Suprapubic skin (tissue), 4 donors: ENCODE data around the gene IGF2R. TPM values are rescaled to one million over a fixed set of nuclear protein-coding genes. Genes with fewer than 3 reads are reported as not detected.

Experiments used
- DNase-seq, 2 donors: peaks; one replicate each; pipeline ENCODE4 v3.0.0-alpha.2; 2019; ENCODE audit warnings: low spot score in 2 of 2
- H3K27ac ChIP-seq: fragments of 200-600 bp; sonication (generic); one replicate; pipeline ENCODE4 v1.5.1; 2019
- H3K27me3 ChIP-seq: fragments of 200-600 bp; sonication (generic); one replicate; pipeline ENCODE4 v1.5.1; 2019
- H3K36me3 ChIP-seq: fragments of 200-600 bp; sonication (generic); one replicate; pipeline ENCODE4 v1.5.1; 2019
- H3K4me1 ChIP-seq: fragments of 200-600 bp; sonication (generic); one replicate; pipeline ENCODE4 v1.5.1; 2019
- H3K4me3 ChIP-seq: fragments of 200-600 bp; sonication (generic); one replicate; pipeline ENCODE4 v1.5.1; 2019; ENCODE audit warnings: mild to moderate bottlenecking
- H3K9me3 ChIP-seq: fragments of 200-600 bp; sonication (generic); one replicate; pipeline ENCODE4 v1.5.1; 2019
- CTCF ChIP-seq, 2 donors: fragments of 200-600 bp in 1 of 2; fragments of 450-650 bp in 1 of 2; sonication (generic) in 1 of 2; IDR thresholded peaks; one replicate each; pipeline ENCODE4 v1.5.1; 2016 to 2019; ENCODE audit warnings: antibody characterized with exemption in 2 of 2, mild to moderate bottlenecking in 1 of 2, moderate library complexity in 1 of 2
- EP300 ChIP-seq: sonication (generic); formaldehyde crosslinking; IDR thresholded peaks from one replicate; pipeline ENCODE4 v1.6.1; 2017; ENCODE audit warnings: antibody characterized with exemption
- POLR2A ChIP-seq, 2 donors: fragments of 450-650 bp; IDR thresholded peaks; one replicate each; pipeline ENCODE4 v1.6.1; 2017; ENCODE audit warnings: antibody characterized with exemption in 2 of 2, mild to moderate bottlenecking in 2 of 2, moderate library complexity in 2 of 2
- POLR2AphosphoS5 ChIP-seq, 3 donors: sonication (generic); formaldehyde crosslinking; IDR thresholded peaks; one replicate each; pipeline ENCODE4 v1.6.1; 2017; ENCODE audit warnings: antibody characterized with exemption in 3 of 3
- WGBS: methylation state at CpG from one replicate; pipeline ENCODE4 v1.1.5; 2018; 5-methylcytosine and 5-hydroxymethylcytosine counted together
- total RNA-seq, 4 donors: library from RNA; depleted of rRNA; stranded (reverse); fragments of >200 nt; gene quantifications; one replicate each; pipeline ENCODE4 v1.1.0, GENCODE V29; 2016

Gene IGF2R
- total RNA-seq, 4 donors from 2014 or later, result 58.2 to 137 (median 90.6) TPM

- DNase-seq, result no peak
- Histone ChIP-seq H3K27me3 (no peaks in the 10 kb centered on the region), H3K9me3 (no peaks in the 10 kb centered on the region), H3K27ac (peak overlapping the region; percentile 85), H3K4me1 (peaks cover 43% of the 10 kb centered on the region), H3K36me3 (peaks cover 53% of the 10 kb centered on the region), H3K4me3 (no peak overlapping the region)
- 55% methylated on average over 4 of the region's 4 CpGs for WGBS
- TF ChIP-seq EP300 (no peak), CTCF (IDR thresholded peaks at IDR 0.05) (no peak), POLR2AphosphoS5 (IDR thresholded peaks at IDR 0.05) (no peak), POLR2A (IDR thresholded peaks at IDR 0.05) (no peak)
Measured at GRCh38 chr6:160043784-160044183, 74.9 kb downstream of the IGF2R start.

GRCh38 chr6:160044687-160045086 is 75.8 kb downstream of the IGF2R start:
- H3K27me3 ChIP-seq, result no peaks in the 10 kb centered on the region
- H3K9me3 ChIP-seq, result no peaks in the 10 kb centered on the region
- peak overlapping the region; percentile 85 for H3K27ac ChIP-seq
- H3K4me3 ChIP-seq, result no peak overlapping the region
- H3K4me1 ChIP-seq, result peaks cover 43% of the 10 kb centered on the region
- H3K36me3 ChIP-seq, result peaks cover 62% of the 10 kb centered on the region
- no peak for DNase-seq
- TF ChIP-seq POLR2AphosphoS5 (IDR thresholded peaks at IDR 0.05) (no peak), EP300 (no peak), POLR2A (IDR thresholded peaks at IDR 0.05) (no peak), CTCF (IDR thresholded peaks at IDR 0.05) (no peak)
- 73% methylated on average over 5 of the region's 5 CpGs for WGBS

GRCh38 chr6:160048471-160048870 is 79.6 kb downstream of the IGF2R start:
- H3K36me3 ChIP-seq, result peaks cover 90% of the 10 kb centered on the region
- 80% methylated on average over 6 of the region's 6 CpGs for WGBS
- TF ChIP-seq EP300 (no peak), POLR2A (IDR thresholded peaks at IDR 0.05) (no peak), POLR2AphosphoS5 (IDR thresholded peaks at IDR 0.05) (no peak), CTCF (IDR thresholded peaks at IDR 0.05) (no peak)

GRCh38 chr6:160049346-160049745 is 80.5 kb downstream of the IGF2R start:
- DNase-seq, result no peak
- Histone ChIP-seq H3K4me1 (peaks cover 7% of the 10 kb centered on the region), H3K4me3 (no peak overlapping the region), H3K27me3 (no peaks in the 10 kb centered on the region), H3K36me3 (peaks cover 99% of the 10 kb centered on the region), H3K9me3 (no peaks in the 10 kb centered on the region), H3K27ac (no peak overlapping the region)
- TF ChIP-seq EP300 (no peak), POLR2AphosphoS5 (IDR thresholded peaks at IDR 0.05) (no peak)
- WGBS, result 91% methylated on average over 7 of the region's 9 CpGs

More at GRCh38 chr6:160048471-160048870, 79.6 kb downstream of the IGF2R start:
- peaks cover 16% of the 10 kb centered on the region for H3K4me1 ChIP-seq
- H3K4me3 ChIP-seq, result no peak overlapping the region
- no peaks in the 10 kb centered on the region for H3K27me3 ChIP-seq
- no peaks in the 10 kb centered on the region for H3K9me3 ChIP-seq
- H3K27ac ChIP-seq, result no peak overlapping the region
- no peak for DNase-seq

- peaks cover under 1% of the 10 kb centered on the region for H3K4me1 ChIP-seq
- no peak for TF ChIP-seq POLR2AphosphoS5 (IDR thresholded peaks at IDR 0.05)
- TF ChIP-seq POLR2A (IDR thresholded peaks at IDR 0.05), result no peak
- TF ChIP-seq EP300, result no peak
- no peak for TF ChIP-seq CTCF (IDR thresholded peaks at IDR 0.05)
- H3K36me3 ChIP-seq, result peaks cover 100% of the 10 kb centered on the region
- DNase-seq, result no peak
- H3K27ac ChIP-seq, result no peak overlapping the region
- H3K4me3 ChIP-seq, result no peak overlapping the region
- H3K27me3 ChIP-seq, result no peaks in the 10 kb centered on the region
- WGBS, result 87% methylated on average over 7 of the region's 7 CpGs
- no peaks in the 10 kb centered on the region for H3K9me3 ChIP-seq
Measured at GRCh38 chr6:160050022-160050421, 81.1 kb downstream of the IGF2R start.

GRCh38 chr6:160051390-160051789 is 82.5 kb downstream of the IGF2R start:
- Histone ChIP-seq H3K9me3 (no peaks in the 10 kb centered on the region), H3K36me3 (peaks cover 100% of the 10 kb centered on the region), H3K27ac (no peak overlapping the region), H3K27me3 (no peaks in the 10 kb centered on the region), H3K4me1 (no peaks in the 10 kb centered on the region), H3K4me3 (no peak overlapping the region)
- 82% methylated on average over 2 of the region's 2 CpGs for WGBS
- DNase-seq, result no peak
- TF ChIP-seq POLR2A (IDR thresholded peaks at IDR 0.05) (no peak), CTCF (IDR thresholded peaks at IDR 0.05) (no peak), EP300 (no peak), POLR2AphosphoS5 (IDR thresholded peaks at IDR 0.05) (no peak)
